ENCODE results near the gene ATP8B4. TPM values are rescaled to one million over a fixed set of nuclear protein-coding genes. Genes with fewer than 3 reads are reported as not detected.

ATP8B4 gene
- total RNA-seq, 1 experiment from 2014 or later = 14.4 TPM

DNA sequence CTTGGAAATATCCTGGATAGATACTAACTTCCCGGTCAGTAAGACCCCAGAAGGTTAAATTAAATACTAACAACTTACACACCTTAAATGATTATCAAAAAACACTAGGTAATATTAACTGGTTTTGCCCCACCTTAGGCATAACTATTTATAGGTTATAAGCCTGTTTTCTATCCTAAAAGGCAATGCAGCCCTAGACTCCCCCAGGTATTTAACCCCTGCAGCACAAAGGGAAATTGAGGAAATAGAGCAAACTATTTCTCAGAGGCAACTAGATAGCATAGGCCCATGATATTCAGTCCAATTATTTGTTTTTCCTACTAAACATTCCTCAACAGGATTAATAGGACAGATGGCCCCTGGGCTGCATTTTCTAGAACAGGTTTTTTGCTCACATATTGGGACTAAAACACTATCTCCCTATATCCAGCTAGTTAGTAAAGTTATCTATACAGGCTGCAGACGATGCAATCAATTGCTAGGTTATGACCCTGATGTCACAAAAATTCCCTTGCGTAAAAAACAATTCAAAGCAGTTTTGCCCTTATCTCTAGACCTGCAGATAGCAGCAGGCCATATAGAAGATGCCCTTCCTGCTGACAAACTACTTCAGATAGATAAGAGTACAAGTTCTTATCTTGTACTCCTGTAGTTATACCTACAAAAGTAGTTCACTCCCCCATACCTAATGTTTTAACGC lies 276.9 kb downstream of the ATP8B4 start:
- no peak for DNase-seq
- H3K4me1 ChIP-seq = no peaks in the 10 kb centered on the region
- no peaks in the 10 kb centered on the region for H3K36me3 ChIP-seq
- no peak overlapping the region for H3K4me3 ChIP-seq
- no peak overlapping the region for H3K27ac ChIP-seq
- no peaks in the 10 kb centered on the region for H3K9me3 ChIP-seq (replicated peaks)
- no peaks in the 10 kb centered on the region for H3K27me3 ChIP-seq

- no peak for DNase-seq
- Histone ChIP-seq H3K27me3 (no peaks in the 10 kb centered on the region), H3K4me1 (peaks cover 3% of the 10 kb centered on the region; the same call in 1 of the 2 replicates), H3K36me3 (no peaks in the 10 kb centered on the region), H3K27ac (no peak overlapping the region), H3K4me3 (no peak overlapping the region), H3K9me3 (replicated peaks) (no peaks in the 10 kb centered on the region)
Observed at GRCh38 chr15:49832511-49832910, 286.5 kb downstream of the ATP8B4 start.

GRCh38 chr15:49831206-49831965 lies 287.6 kb downstream of the ATP8B4 start:
- no peaks in the 10 kb centered on the region for H3K9me3 ChIP-seq (replicated peaks)
- H3K4me3 ChIP-seq = no peak overlapping the region
- peaks cover 3% of the 10 kb centered on the region; the same call in 1 of the 2 replicates for H3K4me1 ChIP-seq
- H3K36me3 ChIP-seq = no peaks in the 10 kb centered on the region
- no peaks in the 10 kb centered on the region for H3K27me3 ChIP-seq
- H3K27ac ChIP-seq = no peak overlapping the region
- DNase-seq = peak in 1 of 2 experiments; percentile 5

- Histone ChIP-seq H3K4me3 (no peak overlapping the region), H3K36me3 (no peaks in the 10 kb centered on the region), H3K4me1 (peaks cover 3% of the 10 kb centered on the region; the same call in 1 of the 2 replicates), H3K9me3 (replicated peaks) (no peaks in the 10 kb centered on the region), H3K27me3 (no peaks in the 10 kb centered on the region), H3K27ac (no peak overlapping the region)
- peak; percentile 25 to 42 for DNase-seq
Observed at GRCh38 chr15:49830391-49830790, 288.6 kb downstream of the ATP8B4 start.

DNA sequence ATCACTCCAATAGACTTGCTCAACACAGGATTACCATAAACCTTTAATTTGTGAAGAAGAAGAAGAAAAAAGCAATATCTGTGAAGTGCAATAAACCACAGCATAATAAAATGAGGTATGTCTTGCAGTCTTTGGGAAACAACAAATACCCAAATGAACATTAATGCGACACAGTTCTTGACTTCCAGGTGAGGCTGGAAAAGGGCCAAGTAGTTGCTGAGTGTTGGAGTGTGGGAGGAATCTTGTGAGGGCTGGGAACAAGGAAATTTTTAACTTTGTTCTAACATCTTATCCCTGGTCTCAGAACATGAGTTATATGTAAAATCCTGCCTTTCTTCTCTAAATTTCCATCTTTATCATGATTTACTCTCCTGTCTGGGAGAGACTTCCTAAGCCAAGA lies 291.7 kb downstream of the ATP8B4 start:
- no peak for DNase-seq
- H3K27me3 ChIP-seq = no peaks in the 10 kb centered on the region
- no peak overlapping the region for H3K27ac ChIP-seq
- H3K36me3 ChIP-seq = no peaks in the 10 kb centered on the region
- H3K9me3 ChIP-seq (replicated peaks) = no peaks in the 10 kb centered on the region
- H3K4me3 ChIP-seq = no peak overlapping the region
- H3K4me1 ChIP-seq = peaks cover 8% of the 10 kb centered on the region; the same call in 1 of the 2 replicates

- no peaks in the 10 kb centered on the region for H3K27me3 ChIP-seq
- no peaks in the 10 kb centered on the region for H3K36me3 ChIP-seq
- H3K27ac ChIP-seq = no peak overlapping the region
- H3K9me3 ChIP-seq (replicated peaks) = no peaks in the 10 kb centered on the region
- peaks cover 8% of the 10 kb centered on the region; the same call in 1 of the 2 replicates for H3K4me1 ChIP-seq
- H3K4me3 ChIP-seq = no peak overlapping the region
- no peak for DNase-seq
Observed at GRCh38 chr15:49826640-49827234, 292.3 kb downstream of the ATP8B4 start.

GRCh38 chr15:49824775-49825099 lies 294.3 kb downstream of the ATP8B4 start:
- Histone ChIP-seq H3K9me3 (replicated peaks) (no peaks in the 10 kb centered on the region), H3K27ac (no peak overlapping the region), H3K4me1 (peaks cover 5% of the 10 kb centered on the region; the same call in 1 of the 2 replicates), H3K27me3 (no peaks in the 10 kb centered on the region), H3K4me3 (no peak overlapping the region), H3K36me3 (no peaks in the 10 kb centered on the region)
- DNase-seq = no peak

- Histone ChIP-seq H3K4me1 (peaks cover 5% of the 10 kb centered on the region; the same call in 1 of the 2 replicates), H3K36me3 (no peaks in the 10 kb centered on the region), H3K27ac (no peak overlapping the region), H3K9me3 (replicated peaks) (no peaks in the 10 kb centered on the region), H3K27me3 (no peaks in the 10 kb centered on the region), H3K4me3 (no peak overlapping the region)
- DNase-seq = no peak
Observed at GRCh38 chr15:49823987-49824774, 294.9 kb downstream of the ATP8B4 start.

- DNase-seq = no peak
- Histone ChIP-seq H3K9me3 (replicated peaks) (no peaks in the 10 kb centered on the region), H3K27ac (peak overlapping the region; percentile 80)
Observed at GRCh38 chr15:49817100-49817499, 301.9 kb downstream of the ATP8B4 start.

GRCh38 chr15:49815950-49816349 lies 303.1 kb downstream of the ATP8B4 start:
- DNase-seq = peak; percentile 80 to 82
- no peaks in the 10 kb centered on the region for H3K9me3 ChIP-seq (replicated peaks)
- H3K4me3 ChIP-seq = no peak overlapping the region
- H3K27me3 ChIP-seq = no peaks in the 10 kb centered on the region
- peak overlapping the region; percentile 80 for H3K27ac ChIP-seq
- peaks cover 36% of the 10 kb centered on the region for H3K4me1 ChIP-seq
- no peaks in the 10 kb centered on the region for H3K36me3 ChIP-seq

More at GRCh38 chr15:49817100-49817499, 301.9 kb downstream of the ATP8B4 start:
- Histone ChIP-seq H3K4me1 (peaks cover 36% of the 10 kb centered on the region), H3K36me3 (no peaks in the 10 kb centered on the region), H3K4me3 (no peak overlapping the region), H3K27me3 (no peaks in the 10 kb centered on the region)

DNA sequence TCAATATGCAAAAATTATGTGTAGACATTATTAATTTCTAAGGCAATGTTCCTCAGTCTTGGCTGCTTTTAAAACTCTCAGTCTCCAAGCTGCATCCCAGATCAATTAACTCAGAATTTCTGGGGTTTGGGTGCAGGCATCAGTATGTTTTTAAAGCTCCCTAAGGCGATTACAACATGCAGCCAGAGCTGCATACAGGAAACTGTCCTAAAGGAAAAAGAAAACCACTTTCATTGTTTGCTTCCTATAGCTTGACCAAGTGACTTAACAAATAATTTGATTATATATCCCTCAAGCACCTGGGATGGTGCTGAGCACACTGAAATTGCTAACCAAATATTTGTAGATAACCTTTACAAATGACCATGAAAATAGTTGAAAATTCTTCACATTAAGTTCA lies 303.5 kb downstream of the ATP8B4 start:
- peaks cover 36% of the 10 kb centered on the region for H3K4me1 ChIP-seq
- peak overlapping the region; percentile 80 for H3K27ac ChIP-seq
- no peak overlapping the region for H3K4me3 ChIP-seq
- DNase-seq = peak in 1 of 2 experiments; percentile 41
- no peaks in the 10 kb centered on the region for H3K36me3 ChIP-seq
- H3K9me3 ChIP-seq (replicated peaks) = no peaks in the 10 kb centered on the region
- H3K27me3 ChIP-seq = no peaks in the 10 kb centered on the region

DNA sequence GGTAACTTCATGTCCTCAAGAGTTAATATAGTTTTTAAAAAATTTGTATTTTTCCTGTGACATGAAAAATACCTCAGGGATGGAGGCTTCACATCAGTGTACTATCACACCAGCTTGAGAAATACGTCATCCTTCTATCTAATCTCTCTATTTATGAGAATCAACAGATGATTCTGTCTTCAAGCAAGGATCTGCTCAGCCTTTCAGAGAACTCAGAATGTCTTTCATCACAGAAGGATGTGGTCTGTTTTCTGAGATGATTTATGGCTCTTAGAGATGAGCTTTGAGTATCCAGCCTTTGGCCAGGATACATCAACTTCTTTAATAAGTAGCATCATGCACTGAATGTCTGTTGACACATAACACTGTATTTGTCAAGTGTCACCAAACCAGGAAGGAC lies 304.3 kb downstream of the ATP8B4 start:
- H3K4me3 ChIP-seq = no peak overlapping the region
- H3K27ac ChIP-seq = peak overlapping the region; percentile 80; the same call in 1 of the 2 replicates
- DNase-seq = no peak
- no peaks in the 10 kb centered on the region for H3K9me3 ChIP-seq (replicated peaks)
- no peaks in the 10 kb centered on the region for H3K27me3 ChIP-seq
- H3K36me3 ChIP-seq = no peaks in the 10 kb centered on the region
- H3K4me1 ChIP-seq = peaks cover 36% of the 10 kb centered on the region

GRCh38 chr15:49813625-49814024 lies 305.4 kb downstream of the ATP8B4 start:
- Histone ChIP-seq H3K4me3 (no peak overlapping the region), H3K27ac (peak overlapping the region; percentile 21; the same call in 1 of the 2 replicates), H3K9me3 (replicated peaks) (no peaks in the 10 kb centered on the region), H3K36me3 (no peaks in the 10 kb centered on the region), H3K4me1 (peaks cover 36% of the 10 kb centered on the region), H3K27me3 (no peaks in the 10 kb centered on the region)
- DNase-seq = peak in 1 of 2 experiments; percentile 25

- no peak overlapping the region for H3K4me3 ChIP-seq
- H3K27ac ChIP-seq = no peak overlapping the region
Observed at GRCh38 chr15:49810720-49811119, 308.3 kb downstream of the ATP8B4 start.

More at GRCh38 chr15:49810720-49811119, 308.3 kb downstream of the ATP8B4 start:
- DNase-seq = no peak
- Histone ChIP-seq H3K9me3 (replicated peaks) (0 out of 2 replicates have a peak, but pooled peaks cover 3% of the 10 kb centered on the region), H3K36me3 (no peaks in the 10 kb centered on the region), H3K4me1 (peaks cover 23% of the 10 kb centered on the region), H3K27me3 (no peaks in the 10 kb centered on the region)
